ENCODE results near the gene RRAD. TPM values are rescaled to one million over a fixed set of nuclear protein-coding genes. Genes with fewer than 3 reads are reported as not detected.

The RRAD gene
- total RNA-seq, 1 experiment from 2014 or later = 0.19 TPM

DNA sequence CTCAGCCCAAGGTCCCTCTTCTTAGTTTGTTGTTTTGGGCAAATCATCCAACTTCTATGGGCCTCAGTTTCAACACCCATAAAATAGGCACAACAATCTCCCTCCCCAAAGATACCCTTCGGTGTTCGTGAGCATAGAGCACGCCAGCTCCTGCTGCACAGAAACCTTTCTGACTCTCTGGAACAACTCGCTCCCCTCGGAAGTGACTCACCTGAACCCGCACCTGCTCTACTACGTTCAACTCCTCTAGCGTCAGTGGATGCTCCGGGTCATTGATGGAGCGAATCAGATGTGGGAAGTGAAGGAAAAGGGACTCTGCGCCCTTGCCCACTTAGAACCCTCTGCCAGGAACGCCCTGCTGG lies 8.4 kb upstream of the RRAD start:
- Histone ChIP-seq H3K4me1 (ENCODE audit: insufficient read depth, low read length, poor library complexity, severe bottlenecking) (peaks cover 21% of the 10 kb centered on the region), H3K36me3 (ENCODE audit: insufficient read depth, low read length, poor library complexity, severe bottlenecking) (no peaks in the 10 kb centered on the region), H3K9me3 (ENCODE audit: low read depth, low read length, poor library complexity, severe bottlenecking) (no peaks in the 10 kb centered on the region), H3K4me3 (ENCODE audit: low read depth, low read length, poor library complexity, severe bottlenecking) (peak overlapping the region; percentile 80), H3K27me3 (replicated peaks; ENCODE audit: insufficient read depth, low read depth, low read length, poor library complexity) (no peaks in the 10 kb centered on the region), H3K27ac (ENCODE audit: low read depth, low read length, poor library complexity, severe bottlenecking) (peak overlapping the region; percentile 92)
- no peak for TF ChIP-seq EZH2 (IDR thresholded peaks at IDR 0.05; ENCODE audit: borderline replicate concordance, low read depth, low read length, poor library complexity, severe bottlenecking)
- TF ChIP-seq, protein P1, sequence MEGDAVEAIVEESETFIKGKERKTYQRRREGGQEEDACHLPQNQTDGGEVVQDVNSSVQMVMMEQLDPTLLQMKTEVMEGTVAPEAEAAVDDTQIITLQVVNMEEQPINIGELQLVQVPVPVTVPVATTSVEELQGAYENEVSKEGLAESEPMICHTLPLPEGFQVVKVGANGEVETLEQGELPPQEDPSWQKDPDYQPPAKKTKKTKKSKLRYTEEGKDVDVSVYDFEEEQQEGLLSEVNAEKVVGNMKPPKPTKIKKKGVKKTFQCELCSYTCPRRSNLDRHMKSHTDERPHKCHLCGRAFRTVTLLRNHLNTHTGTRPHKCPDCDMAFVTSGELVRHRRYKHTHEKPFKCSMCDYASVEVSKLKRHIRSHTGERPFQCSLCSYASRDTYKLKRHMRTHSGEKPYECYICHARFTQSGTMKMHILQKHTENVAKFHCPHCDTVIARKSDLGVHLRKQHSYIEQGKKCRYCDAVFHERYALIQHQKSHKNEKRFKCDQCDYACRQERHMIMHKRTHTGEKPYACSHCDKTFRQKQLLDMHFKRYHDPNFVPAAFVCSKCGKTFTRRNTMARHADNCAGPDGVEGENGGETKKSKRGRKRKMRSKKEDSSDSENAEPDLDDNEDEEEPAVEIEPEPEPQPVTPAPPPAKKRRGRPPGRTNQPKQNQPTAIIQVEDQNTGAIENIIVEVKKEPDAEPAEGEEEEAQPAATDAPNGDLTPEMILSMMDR (conservative IDR thresholded peaks at IDR 0.05; ENCODE audit: low read depth, low read length) = no peak
- DNase-seq (ENCODE audit: low spot score) = no peak
- POLR2A ChIA-PET (ENCODE audit: low non-redundant PET) = interaction anchor here (0.6 kb wide), 1 partner anchor 156 kb away, joined by 3 read pairs; no protein-coding TSS in a partner anchor
- intact Hi-C loops (cut with micrococcal nuclease; ENCODE audit: unreplicated experiment) = no loop called here
- TSS peak; percentile 62 for BruUV-seq (replicated peaks)
- CTCF ChIA-PET = no interaction called here

DNA sequence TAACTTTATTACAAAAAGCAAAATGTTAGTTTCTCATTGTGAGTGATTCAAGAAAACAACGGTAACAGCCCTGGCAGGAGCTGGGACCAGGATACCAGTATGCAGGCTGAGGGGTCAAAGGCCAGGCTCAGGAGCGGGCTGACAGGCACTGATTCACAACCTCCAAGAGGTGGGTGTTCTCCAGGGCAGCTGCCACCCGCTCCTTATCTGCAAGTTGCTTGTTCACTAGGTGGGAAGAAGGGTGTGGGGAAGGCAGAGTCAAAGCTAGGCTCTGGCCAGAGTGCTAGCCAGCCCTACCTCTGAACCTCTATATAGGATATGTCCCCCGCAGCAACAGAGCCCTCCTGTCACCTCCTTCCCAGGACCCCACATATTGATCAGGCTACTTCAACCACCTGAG lies 6.7 kb upstream of the RRAD start:
- ChIA-PET POLR2A (ENCODE audit: low non-redundant PET) (no interaction called here), CTCF (no interaction called here)
- DNase-seq (ENCODE audit: low spot score) = no peak
- Histone ChIP-seq H3K36me3 (ENCODE audit: insufficient read depth, low read length, poor library complexity, severe bottlenecking) (no peaks in the 10 kb centered on the region), H3K4me3 (ENCODE audit: low read depth, low read length, poor library complexity, severe bottlenecking) (no peak overlapping the region), H3K27me3 (replicated peaks; ENCODE audit: insufficient read depth, low read depth, low read length, poor library complexity) (no peaks in the 10 kb centered on the region), H3K27ac (ENCODE audit: low read depth, low read length, poor library complexity, severe bottlenecking) (no peak overlapping the region), H3K4me1 (ENCODE audit: insufficient read depth, low read length, poor library complexity, severe bottlenecking) (peaks cover 21% of the 10 kb centered on the region), H3K9me3 (ENCODE audit: low read depth, low read length, poor library complexity, severe bottlenecking) (no peaks in the 10 kb centered on the region)
- intact Hi-C loops (cut with micrococcal nuclease; ENCODE audit: unreplicated experiment) = no loop called here
- BruUV-seq (replicated peaks) = no TSS peak
- TF ChIP-seq EZH2 (IDR thresholded peaks at IDR 0.05; ENCODE audit: borderline replicate concordance, low read depth, low read length, poor library complexity, severe bottlenecking) = no peak
- TF ChIP-seq, protein P1 (conservative IDR thresholded peaks at IDR 0.05; ENCODE audit: low read depth, low read length) = no peak

DNA sequence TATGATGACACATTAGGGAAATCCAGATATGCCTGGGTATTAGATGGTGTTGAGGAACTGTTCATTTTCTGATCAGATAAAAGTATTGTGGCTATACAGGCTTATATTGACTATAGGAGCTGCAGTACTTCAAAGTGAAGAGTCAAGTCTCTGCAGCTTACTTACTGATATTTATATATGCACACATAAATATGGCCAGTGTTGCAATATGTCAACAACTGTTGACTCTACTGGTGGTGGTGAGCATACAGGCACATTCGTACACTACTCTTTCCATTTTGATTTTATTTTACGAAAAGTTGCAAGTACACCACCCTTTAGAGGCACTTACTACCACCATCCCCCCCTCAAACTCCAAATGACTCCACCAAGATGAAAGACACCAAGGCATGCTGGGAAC lies 6.3 kb upstream of the RRAD start:
- POLR2A ChIA-PET (ENCODE audit: low non-redundant PET) = interaction anchor here (0.6 kb wide), 1 partner anchor 40 kb away, joined by 7 read pairs; no protein-coding TSS in a partner anchor
- Histone ChIP-seq H3K36me3 (ENCODE audit: insufficient read depth, low read length, poor library complexity, severe bottlenecking) (no peaks in the 10 kb centered on the region), H3K27me3 (replicated peaks; ENCODE audit: insufficient read depth, low read depth, low read length, poor library complexity) (no peaks in the 10 kb centered on the region), H3K27ac (ENCODE audit: low read depth, low read length, poor library complexity, severe bottlenecking) (no peak overlapping the region), H3K4me3 (ENCODE audit: low read depth, low read length, poor library complexity, severe bottlenecking) (no peak overlapping the region), H3K4me1 (ENCODE audit: insufficient read depth, low read length, poor library complexity, severe bottlenecking) (peaks cover 21% of the 10 kb centered on the region), H3K9me3 (ENCODE audit: low read depth, low read length, poor library complexity, severe bottlenecking) (no peaks in the 10 kb centered on the region)
- TF ChIP-seq, protein P1 (conservative IDR thresholded peaks at IDR 0.05; ENCODE audit: low read depth, low read length) = no peak
- no peak for TF ChIP-seq EZH2 (IDR thresholded peaks at IDR 0.05; ENCODE audit: borderline replicate concordance, low read depth, low read length, poor library complexity, severe bottlenecking)
- no TSS peak for BruUV-seq (replicated peaks)
- no peak for DNase-seq (ENCODE audit: low spot score)
- intact Hi-C loops (cut with micrococcal nuclease; ENCODE audit: unreplicated experiment) = no loop called here
- CTCF ChIA-PET = no interaction called here
